ENCODE measurements around the gene ATG9B. TPM values are rescaled to one million over a fixed set of nuclear protein-coding genes. Genes with fewer than 3 reads are reported as not detected.

Gene ATG9B
- total and polyA plus RNA-seq, 2 of the 13 experiments (the other 11 are each of a cell fraction or from before 2014, with no cell fraction given): 0.24 TPM; not detected in 1

DNA sequence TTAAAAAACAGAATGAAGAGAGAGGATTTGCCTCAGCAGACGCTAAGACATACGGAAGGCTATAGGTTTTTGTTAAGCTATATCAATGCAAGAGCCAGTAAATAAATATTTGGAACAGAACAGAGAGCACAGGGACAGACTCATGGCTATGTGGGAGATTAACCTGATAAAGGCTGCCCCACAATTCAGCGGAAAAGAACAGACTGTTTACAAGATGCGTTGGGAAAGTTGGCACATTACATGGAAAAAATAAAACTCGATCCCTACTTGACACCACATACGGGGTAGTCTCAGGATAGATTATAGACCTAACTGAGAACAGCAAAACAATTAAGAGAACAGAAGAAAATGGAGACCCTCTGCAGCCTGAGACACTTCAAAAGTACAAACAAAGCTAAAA, 56.9 kb downstream of the ATG9B start:
- Histone ChIP-seq H3K79me2 (ENCODE audit: insufficient read depth, low read length) (no peaks in the 10 kb centered on the region), H4K20me1 (ENCODE audit: insufficient read depth, low read length) (no peaks in the 10 kb centered on the region), H3K36me3 (replicated peaks in 1 of 2; ENCODE audit: control insufficient read depth in 1 of 2, insufficient read depth in 2 of 2, low read length in 2 of 2) (no peaks in the 10 kb centered on the region), H3K9ac (ENCODE audit: insufficient read depth, low read depth, low read length) (no peak overlapping the region), H3K4me1 (ENCODE audit: insufficient read depth, low read length) (no peaks in the 10 kb centered on the region), H3K27ac (ENCODE audit: extremely low read length, insufficient read depth, low read length) (no peak overlapping the region), H2AFZ (ENCODE audit: low read length) (no peak overlapping the region), H3K9me3 (ENCODE audit: low read length) (no peaks in the 10 kb centered on the region), H3K4me2 (ENCODE audit: low read depth, low read length) (no peak overlapping the region), H3K27me3 (ENCODE audit: control insufficient read depth in 1 of 2, insufficient read depth in 2 of 2, low read length in 2 of 2) (peaks cover 15 to 70% of the 10 kb centered on the region in 2 experiments), H3K4me3 (replicated peaks in 1 of 3; ENCODE audit: insufficient read depth in 1 of 3, low read depth in 2 of 3, low read length in 3 of 3) (no peak overlapping the region)
- WGBS (ENCODE audit: low lambda C conversion rate): 15% methylated on average over 6 of the region's 6 CpGs
- intact Hi-C loops (cut with micrococcal nuclease; ENCODE audit: unreplicated experiment): no loop called here
- no TSS peak for BruUV-seq (replicated peaks)
- POLR2A ChIA-PET: no interaction called here
- DNase-seq (ENCODE audit: low spot score) (no peak), ATAC-seq (no peak), FAIRE-seq (no peak)
- CTCF ChIA-PET (ENCODE audit: low intra/inter-chr PET ratio, low total read pairs): no interaction called here
- in situ Hi-C loops (cut with HindIII; ENCODE audit: extremely low pct_ligation_motif_present, low pct_unique_long_range_greater_than_20kb): no loop called here
- TF ChIP-seq NFYB (CRISPR knock-in tag; IDR thresholded peaks at IDR 0.05) (no peak), ZNF746 (CRISPR knock-in tag; IDR thresholded peaks at IDR 0.05) (no peak), SMAD9 (CRISPR knock-in tag; IDR thresholded peaks at IDR 0.05) (no peak), TFE3 (CRISPR knock-in tag; IDR thresholded peaks at IDR 0.05) (no peak), PREB (CRISPR knock-in tag; IDR thresholded peaks at IDR 0.05) (no peak)
- TF ChIP-seq, protein P1, sequence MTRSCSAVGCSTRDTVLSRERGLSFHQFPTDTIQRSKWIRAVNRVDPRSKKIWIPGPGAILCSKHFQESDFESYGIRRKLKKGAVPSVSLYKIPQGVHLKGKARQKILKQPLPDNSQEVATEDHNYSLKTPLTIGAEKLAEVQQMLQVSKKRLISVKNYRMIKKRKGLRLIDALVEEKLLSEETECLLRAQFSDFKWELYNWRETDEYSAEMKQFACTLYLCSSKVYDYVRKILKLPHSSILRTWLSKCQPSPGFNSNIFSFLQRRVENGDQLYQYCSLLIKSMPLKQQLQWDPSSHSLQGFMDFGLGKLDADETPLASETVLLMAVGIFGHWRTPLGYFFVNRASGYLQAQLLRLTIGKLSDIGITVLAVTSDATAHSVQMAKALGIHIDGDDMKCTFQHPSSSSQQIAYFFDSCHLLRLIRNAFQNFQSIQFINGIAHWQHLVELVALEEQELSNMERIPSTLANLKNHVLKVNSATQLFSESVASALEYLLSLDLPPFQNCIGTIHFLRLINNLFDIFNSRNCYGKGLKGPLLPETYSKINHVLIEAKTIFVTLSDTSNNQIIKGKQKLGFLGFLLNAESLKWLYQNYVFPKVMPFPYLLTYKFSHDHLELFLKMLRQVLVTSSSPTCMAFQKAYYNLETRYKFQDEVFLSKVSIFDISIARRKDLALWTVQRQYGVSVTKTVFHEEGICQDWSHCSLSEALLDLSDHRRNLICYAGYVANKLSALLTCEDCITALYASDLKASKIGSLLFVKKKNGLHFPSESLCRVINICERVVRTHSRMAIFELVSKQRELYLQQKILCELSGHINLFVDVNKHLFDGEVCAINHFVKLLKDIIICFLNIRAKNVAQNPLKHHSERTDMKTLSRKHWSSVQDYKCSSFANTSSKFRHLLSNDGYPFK (CRISPR knock-in tag; IDR thresholded peaks at IDR 0.05; ENCODE audit: borderline replicate concordance): no peak
